ENCODE data around the gene OR4D1. TPM values are rescaled to one million over a fixed set of nuclear protein-coding genes. Genes with fewer than 3 reads are reported as not detected.

OR4D1 gene
- total RNA-seq, 1 donor from 2014 or later, result 0.26 TPM

DNA sequence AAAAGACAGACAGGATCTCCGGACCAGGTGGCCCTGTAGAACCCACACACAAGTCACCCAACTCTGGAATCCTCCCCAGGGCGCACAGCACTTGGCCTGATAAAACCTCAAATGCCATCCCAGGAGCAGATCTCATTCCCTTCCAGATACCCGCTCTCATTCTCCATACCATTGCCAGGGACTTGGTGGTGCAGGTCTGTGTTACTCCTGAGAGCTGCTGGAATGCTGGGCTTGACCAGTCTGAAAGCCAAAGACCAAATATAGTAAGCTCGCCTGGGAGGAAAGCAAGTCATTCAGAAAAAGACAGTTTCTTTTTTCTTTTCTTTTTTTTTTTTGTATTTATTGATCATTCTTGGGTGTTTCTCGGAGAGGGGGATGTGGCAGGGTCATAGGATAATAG is 60.2 kb downstream of the OR4D1 start:
- no peaks in the 10 kb centered on the region for H3K27me3 Mint-ChIP-seq (ENCODE audit: insufficient read depth)
- intact Hi-C loops (cut with micrococcal nuclease), result no loop called here
- DNase-seq (ENCODE audit: low spot score), result no peak
- H3K4me1 Mint-ChIP-seq (ENCODE audit: low read depth), result no peaks in the 10 kb centered on the region
- H3K4me3 Mint-ChIP-seq, result no peak overlapping the region
- no peaks in the 10 kb centered on the region for H3K9me3 Mint-ChIP-seq
- H3K36me3 Mint-ChIP-seq (ENCODE audit: low read depth), result peaks cover 22% of the 10 kb centered on the region
- H3K27ac Mint-ChIP-seq, result no peak overlapping the region

Other genes starting within 250 kb of the OR4D1 start
- gene CUEDC1, start 193.0 kb upstream of the OR4D1 start, total RNA-seq, result 0.37 TPM in 1 of 2 replicates, not detected in the other
- 37.7 and 41.2 TPM in 2 replicates for gene VEZF1, start 160.1 kb upstream of the OR4D1 start, total RNA-seq
- gene SRSF1, start 141.1 kb upstream of the OR4D1 start, total RNA-seq, result 491 and 498 TPM in 2 replicates
- 35.8 and 37.6 TPM in 2 replicates for gene DYNLL2, start 65.0 kb upstream of the OR4D1 start, total RNA-seq
- gene OR4D2, start 18.6 kb downstream of the OR4D1 start, total RNA-seq, result not detected in 2 replicates
- not detected in 2 replicates for gene EPX, start 44.3 kb downstream of the OR4D1 start, total RNA-seq
- 18.8 and 23.3 TPM in 2 replicates for gene MKS1, start 70.9 kb downstream of the OR4D1 start, total RNA-seq
- not detected in 2 replicates for gene LPO, start 90.2 kb downstream of the OR4D1 start, total RNA-seq
- not detected in 2 replicates for gene MPO, start 132.6 kb downstream of the OR4D1 start, total RNA-seq
- 31.4 and 35.1 TPM in 2 replicates for gene TSPOAP1, start 180.4 kb downstream of the OR4D1 start, total RNA-seq
- gene SUPT4H1, start 203.8 kb downstream of the OR4D1 start, total RNA-seq, result 138 and 142 TPM in 2 replicates